ENCODE results near the gene STXBP5.

DNA sequence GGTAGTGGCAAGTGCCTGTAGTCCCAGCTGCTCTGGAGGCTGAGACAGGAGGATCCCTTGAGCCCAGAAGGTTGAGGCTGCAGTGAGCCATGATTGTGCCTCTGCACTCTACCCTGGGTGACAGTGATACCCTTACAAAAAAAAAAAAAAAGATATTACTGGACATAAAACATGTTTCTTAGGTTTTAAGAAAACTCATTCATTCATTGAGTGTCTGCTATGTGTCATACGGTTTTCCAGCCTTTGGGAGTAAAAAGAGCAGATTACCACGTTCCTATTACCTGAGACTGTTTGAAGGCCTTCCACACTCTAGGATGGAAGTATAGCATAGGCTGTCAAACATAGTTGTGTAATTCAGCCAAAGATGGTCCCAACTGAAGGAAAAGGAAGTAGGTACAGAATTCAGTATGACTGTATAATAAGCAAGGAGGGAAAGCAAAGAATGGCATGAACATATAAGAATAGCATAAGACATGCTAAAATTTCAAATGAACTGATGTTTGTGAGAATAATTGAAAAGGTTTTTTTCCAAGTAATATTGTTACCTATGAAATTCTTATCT, 22.0 kb downstream of the STXBP5 start:
- TF ChIP-seq EZH2 (IDR thresholded peaks at IDR 0.05; ENCODE audit: borderline replicate concordance, insufficient read depth, low read depth, low read length, poor library complexity, severe bottlenecking): no peak
- TF ChIP-seq, protein P1, sequence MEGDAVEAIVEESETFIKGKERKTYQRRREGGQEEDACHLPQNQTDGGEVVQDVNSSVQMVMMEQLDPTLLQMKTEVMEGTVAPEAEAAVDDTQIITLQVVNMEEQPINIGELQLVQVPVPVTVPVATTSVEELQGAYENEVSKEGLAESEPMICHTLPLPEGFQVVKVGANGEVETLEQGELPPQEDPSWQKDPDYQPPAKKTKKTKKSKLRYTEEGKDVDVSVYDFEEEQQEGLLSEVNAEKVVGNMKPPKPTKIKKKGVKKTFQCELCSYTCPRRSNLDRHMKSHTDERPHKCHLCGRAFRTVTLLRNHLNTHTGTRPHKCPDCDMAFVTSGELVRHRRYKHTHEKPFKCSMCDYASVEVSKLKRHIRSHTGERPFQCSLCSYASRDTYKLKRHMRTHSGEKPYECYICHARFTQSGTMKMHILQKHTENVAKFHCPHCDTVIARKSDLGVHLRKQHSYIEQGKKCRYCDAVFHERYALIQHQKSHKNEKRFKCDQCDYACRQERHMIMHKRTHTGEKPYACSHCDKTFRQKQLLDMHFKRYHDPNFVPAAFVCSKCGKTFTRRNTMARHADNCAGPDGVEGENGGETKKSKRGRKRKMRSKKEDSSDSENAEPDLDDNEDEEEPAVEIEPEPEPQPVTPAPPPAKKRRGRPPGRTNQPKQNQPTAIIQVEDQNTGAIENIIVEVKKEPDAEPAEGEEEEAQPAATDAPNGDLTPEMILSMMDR (IDR thresholded peaks at IDR 0.05): no peak
